HCT116 (cell line): ENCODE results near the gene ATP8A2.

ENCODE experiments used
- EZH2 ChIP-seq: fragments of 200-600 bp; sonication (generic); IDR thresholded peaks from 2 replicates; pipeline ENCODE4 v1.6.1; 2017; ENCODE audit warnings: antibody characterized with exemption, mixed run types
- EZH2phosphoT487 ChIP-seq: fragments of 200-600 bp; IDR thresholded peaks from 2 replicates; pipeline ENCODE4 v1.6.1; 2018; ENCODE audit warnings: antibody characterized with exemption, borderline replicate concordance
- JUND ChIP-seq: IDR thresholded peaks from 2 replicates; pipeline ENCODE4 v1.6.1; 2012
- POLR2A ChIP-seq: IDR thresholded peaks from 2 replicates; pipeline ENCODE4 v1.7.0; 2011; ENCODE audit warnings: borderline replicate concordance; ENCODE audit not compliant: insufficient read depth, insufficient read length; ENCODE audit errors: extremely low read depth
- RAD21 ChIP-seq: IDR thresholded peaks from 2 replicates; pipeline ENCODE4 v1.6.1; 2012; ENCODE audit warnings: low read depth, mild to moderate bottlenecking
- SIN3A ChIP-seq: IDR thresholded peaks from 2 replicates; pipeline ENCODE4 v1.6.1; 2012; ENCODE audit warnings: low read depth
- TCF7L2 ChIP-seq: IDR thresholded peaks from 2 replicates; pipeline ENCODE4 v1.7.0; 2011; ENCODE audit warnings: borderline replicate concordance, inconsistent platforms; ENCODE audit not compliant: insufficient read depth, insufficient read length; ENCODE audit errors: extremely low read depth
- ZFX ChIP-seq: fragments of 450-650 bp; IDR thresholded peaks from 2 replicates; pipeline ENCODE4 v1.6.1; 2017
- TF ChIP-seq, protein P1 (sequence below): IDR thresholded peaks from 2 replicates; pipeline ENCODE4 v1.6.1; 2012
- TF ChIP-seq, protein P2 (sequence below), 3 experiments: fragments of 200-600 bp in 1 of 3; sonication (generic) in 1 of 3; IDR thresholded peaks in 2 of 3; conservative IDR thresholded peaks in 1 of 3; 2 replicates each; pipeline ENCODE4 v1.5.1; 2012 to 2017; ENCODE audit warnings: low read depth in 2 of 3, low read length in 2 of 3, antibody characterized with exemption in 1 of 3, borderline replicate concordance in 1 of 3, control low read depth in 1 of 3, mild to moderate bottlenecking in 1 of 3, mixed read lengths in 1 of 3, mixed run types in 1 of 3, moderate library complexity in 1 of 3; ENCODE audit not compliant: insufficient read depth in 1 of 3

DNA sequence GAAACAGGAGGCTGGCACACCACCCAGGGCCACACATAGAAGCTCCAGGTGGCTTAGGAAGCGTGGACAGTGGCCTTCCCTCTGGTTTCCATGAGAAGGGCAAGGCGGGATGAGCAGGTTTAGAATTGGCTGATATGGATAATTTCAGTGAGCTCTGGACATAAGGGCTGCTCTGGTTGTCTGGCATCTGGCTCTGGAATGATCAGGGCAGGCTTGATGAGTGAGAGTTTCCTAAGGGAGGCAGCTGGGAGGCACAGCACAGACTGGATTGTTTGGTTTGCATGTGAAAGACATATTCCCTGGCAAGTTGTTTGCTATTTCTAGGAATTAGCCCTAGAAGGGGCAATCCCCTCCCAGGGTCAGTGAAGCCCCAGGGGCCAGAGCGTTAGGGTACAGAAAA lies 129.5 kb downstream of the ATP8A2 start:
- TF ChIP-seq EZH2 (no peak), POLR2A (no peak), TCF7L2 (no peak), EZH2phosphoT487 (no peak), SIN3A (no peak), RAD21 (no peak), ZFX (no peak), JUND (no peak)
- TF ChIP-seq, protein P1, sequence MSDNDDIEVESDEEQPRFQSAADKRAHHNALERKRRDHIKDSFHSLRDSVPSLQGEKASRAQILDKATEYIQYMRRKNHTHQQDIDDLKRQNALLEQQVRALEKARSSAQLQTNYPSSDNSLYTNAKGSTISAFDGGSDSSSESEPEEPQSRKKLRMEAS = no peak
- TF ChIP-seq, protein P2, sequence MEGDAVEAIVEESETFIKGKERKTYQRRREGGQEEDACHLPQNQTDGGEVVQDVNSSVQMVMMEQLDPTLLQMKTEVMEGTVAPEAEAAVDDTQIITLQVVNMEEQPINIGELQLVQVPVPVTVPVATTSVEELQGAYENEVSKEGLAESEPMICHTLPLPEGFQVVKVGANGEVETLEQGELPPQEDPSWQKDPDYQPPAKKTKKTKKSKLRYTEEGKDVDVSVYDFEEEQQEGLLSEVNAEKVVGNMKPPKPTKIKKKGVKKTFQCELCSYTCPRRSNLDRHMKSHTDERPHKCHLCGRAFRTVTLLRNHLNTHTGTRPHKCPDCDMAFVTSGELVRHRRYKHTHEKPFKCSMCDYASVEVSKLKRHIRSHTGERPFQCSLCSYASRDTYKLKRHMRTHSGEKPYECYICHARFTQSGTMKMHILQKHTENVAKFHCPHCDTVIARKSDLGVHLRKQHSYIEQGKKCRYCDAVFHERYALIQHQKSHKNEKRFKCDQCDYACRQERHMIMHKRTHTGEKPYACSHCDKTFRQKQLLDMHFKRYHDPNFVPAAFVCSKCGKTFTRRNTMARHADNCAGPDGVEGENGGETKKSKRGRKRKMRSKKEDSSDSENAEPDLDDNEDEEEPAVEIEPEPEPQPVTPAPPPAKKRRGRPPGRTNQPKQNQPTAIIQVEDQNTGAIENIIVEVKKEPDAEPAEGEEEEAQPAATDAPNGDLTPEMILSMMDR (IDR thresholded peaks at IDR 0.05 in 2 of 3, conservative IDR thresholded peaks at IDR 0.05 in 1 of 3; ENCODE audit: borderline replicate concordance in 1 of 3, insufficient read depth in 1 of 3, low read depth in 2 of 3, low read length in 2 of 3) = no peak
